Keratinocyte (primary cell): ENCODE data around the gene OSGEP. TPM values are rescaled to one million over a fixed set of nuclear protein-coding genes. Genes with fewer than 3 reads are reported as not detected.

Source experiments
- DNase-seq: peaks from one replicate; pipeline ENCODE4 v3.0.0-alpha.2; 2011; ENCODE audit warnings: low read depth, missing footprints, low spot score
- FAIRE-seq: peaks from 2 replicates; lab custom pipeline; 2011; peaks lifted over from hg19 to GRCh38; lab: Jason Lieb, UNC
- H2AFZ ChIP-seq: 2 replicates; pipeline ENCODE4 v1.6.0; 2012; ENCODE audit warnings: low read length, control low read depth, inconsistent platforms; ENCODE audit not compliant: control insufficient read depth
- H3K27ac ChIP-seq: 2 replicates; pipeline ENCODE4 v1.5.1; 2011; ENCODE audit warnings: low read length; ENCODE audit not compliant: control insufficient read depth, insufficient read depth
- H3K27me3 ChIP-seq: 3 replicates; pipeline ENCODE4 v1.6.0; 2011; ENCODE audit warnings: low read length; ENCODE audit not compliant: control insufficient read depth, insufficient read depth; ENCODE audit errors: extremely low read depth
- H3K36me3 ChIP-seq, 2 experiments: 2 replicates in 1 of 2; 3 replicates in 1 of 2; pipeline ENCODE4 v1.5.1; 2011; ENCODE audit warnings: low read length in 2 of 2, mild to moderate bottlenecking in 1 of 2; ENCODE audit not compliant: control insufficient read depth in 2 of 2, insufficient read depth in 2 of 2; ENCODE audit errors: extremely low read depth in 1 of 2
- H3K4me1 ChIP-seq: 3 replicates; pipeline ENCODE4 v1.5.1; 2011; ENCODE audit warnings: low read length; ENCODE audit not compliant: control insufficient read depth, insufficient read depth; ENCODE audit errors: extremely low read depth
- H3K4me2 ChIP-seq: 3 replicates; pipeline ENCODE4 v1.6.0; 2011; ENCODE audit warnings: low read depth, low read length; ENCODE audit not compliant: control insufficient read depth, insufficient read depth; ENCODE audit errors: extremely low read depth
- H3K4me3 ChIP-seq, 3 experiments: fragments of 200-600 bp in 1 of 3; sonication (generic) in 1 of 3; 2 replicates in 2 of 3; 3 replicates in 1 of 3; pipeline ENCODE4 v1.5.1; 2011 to 2016; ENCODE audit warnings: low read length in 3 of 3, mild to moderate bottlenecking in 3 of 3, control low read depth in 2 of 3, inconsistent platforms in 1 of 3, low read depth in 1 of 3, mixed read lengths in 1 of 3, mixed run types in 1 of 3, moderate library complexity in 1 of 3; ENCODE audit not compliant: control insufficient read depth in 2 of 3, insufficient read depth in 2 of 3; ENCODE audit errors: extremely low read depth in 1 of 3
- H3K79me2 ChIP-seq: 2 replicates; pipeline ENCODE4 v1.6.0; 2012; ENCODE audit warnings: low read length; ENCODE audit not compliant: control insufficient read depth, insufficient read depth
- H3K9ac ChIP-seq: 3 replicates; pipeline ENCODE4 v1.6.0; 2011; ENCODE audit warnings: low read length; ENCODE audit not compliant: control insufficient read depth, insufficient read depth; ENCODE audit errors: extremely low read depth
- H3K9me1 ChIP-seq: 3 replicates; pipeline ENCODE4 v1.6.0; 2011; ENCODE audit warnings: low read length; ENCODE audit not compliant: control insufficient read depth, insufficient read depth; ENCODE audit errors: extremely low read depth
- H3K9me3 ChIP-seq: 2 replicates; pipeline ENCODE4 v1.5.1; 2012; ENCODE audit warnings: low read depth, low read length; ENCODE audit not compliant: control insufficient read depth
- H4K20me1 ChIP-seq: 3 replicates; pipeline ENCODE4 v1.6.0; 2011; ENCODE audit warnings: low read length; ENCODE audit not compliant: control insufficient read depth, insufficient read depth; ENCODE audit errors: extremely low read depth
- CTCF ChIP-seq, 3 experiments: IDR thresholded peaks in 1 of 3; conservative IDR thresholded peaks in 1 of 3; optimal IDR thresholded peaks in 1 of 3; 2 replicates in 2 of 3; 3 replicates in 1 of 3; pipeline versions ENCODE3 to v1.5.1; 2011; ENCODE audit warnings: low read length in 3 of 3, mild to moderate bottlenecking in 3 of 3, moderate library complexity in 2 of 3, control low read depth in 1 of 3, inconsistent platforms in 1 of 3; ENCODE audit not compliant: insufficient read depth in 2 of 3; ENCODE audit errors: extremely low read depth in 1 of 3
- EZH2 ChIP-seq: IDR thresholded peaks from one replicate; pipeline ENCODE4 v1.6.1; 2012; ENCODE audit warnings: inconsistent platforms, mild to moderate bottlenecking, low read length, moderate library complexity
- dilution Hi-C: fragments of 300-500 bp; cut with MboI; formaldehyde crosslinking; loops from one replicate; pipeline ENCODE4 v1.7.0; 2020; ENCODE audit warnings: low sequenced_read_pairs; ENCODE audit not compliant: extremely low pct_ligation_motif_present
- polyA plus RNA-seq, 5 experiments: library from polyadenylated mRNA; depleted of rRNA in 3 of 5; stranded (reverse) in 3 of 5; stranded (forward) in 1 of 5; unstranded in 1 of 5; fragments of >200 nt; gene quantifications; 1 replicate in 1 of 5; 2 replicates in 3 of 5; 3 replicates in 1 of 5; pipeline versions ENCODE4 v1.2.1 to v1.2.3, GENCODE V29; 2011 to 2012; ENCODE audit warnings: missing spikeins in 2 of 5, low read depth in 1 of 5, low replicate concordance in 1 of 5

Gene OSGEP
- polyA plus RNA-seq, 1 donor (not counting 4 experiments of a cell fraction or from before 2014, with no cell fraction given): 34.5 TPM

GRCh38 chr14:20499108-20499507 is 44.5 kb upstream of the OSGEP start:
- no peak for FAIRE-seq
- dilution Hi-C loops: no loop called here
- Histone ChIP-seq H3K79me2 (no peaks in the 10 kb centered on the region), H4K20me1 (no peaks in the 10 kb centered on the region), H3K9me3 (no peaks in the 10 kb centered on the region), H3K4me3 (no peak overlapping the region), H2AFZ (no peak overlapping the region), H3K27ac (no peak overlapping the region), H3K9ac (no peak overlapping the region), H3K4me1 (peaks cover 22% of the 10 kb centered on the region), H3K9me1 (no peaks in the 10 kb centered on the region), H3K27me3 (no peaks in the 10 kb centered on the region), H3K36me3 (no peaks in the 10 kb centered on the region), H3K4me2 (no peak overlapping the region)
- no peak for DNase-seq
- no peak for TF ChIP-seq CTCF (optimal IDR thresholded peaks at IDR 0.05 in 1 of 3, IDR thresholded peaks at IDR 0.05 in 1 of 3, conservative IDR thresholded peaks at IDR 0.05 in 1 of 3; ENCODE audit: extremely low read depth in 1 of 3, insufficient read depth in 2 of 3, low read length in 3 of 3)
- TF ChIP-seq EZH2: no peak

GRCh38 chr14:20498622-20499021 is 44.0 kb upstream of the OSGEP start:
- no peak overlapping the region for H2AFZ ChIP-seq
- H3K27ac ChIP-seq: no peak overlapping the region
- no peak overlapping the region for H3K4me3 ChIP-seq
- no peak overlapping the region for H3K4me2 ChIP-seq
- no peak overlapping the region for H3K9ac ChIP-seq
- no peaks in the 10 kb centered on the region for H3K9me1 ChIP-seq
- DNase-seq (no peak), FAIRE-seq (no peak)
- no peaks in the 10 kb centered on the region for H3K27me3 ChIP-seq
- dilution Hi-C loops: no loop called here
- TF ChIP-seq EZH2 (no peak), CTCF (optimal IDR thresholded peaks at IDR 0.05 in 1 of 3, IDR thresholded peaks at IDR 0.05 in 1 of 3, conservative IDR thresholded peaks at IDR 0.05 in 1 of 3; ENCODE audit: extremely low read depth in 1 of 3, insufficient read depth in 2 of 3, low read length in 3 of 3) (no peak)
- H3K79me2 ChIP-seq: no peaks in the 10 kb centered on the region
- no peaks in the 10 kb centered on the region for H3K9me3 ChIP-seq
- no peaks in the 10 kb centered on the region for H4K20me1 ChIP-seq
- no peaks in the 10 kb centered on the region for H3K36me3 ChIP-seq
- peaks cover 24% of the 10 kb centered on the region for H3K4me1 ChIP-seq
